ENCODE measurements around the gene PCDHAC1. TPM values are rescaled to one million over a fixed set of nuclear protein-coding genes. Genes with fewer than 3 reads are reported as not detected.

The PCDHAC1 gene
- total and polyA plus RNA-seq, 2 of the 4 experiments (the other 2 are of a cell fraction), result under 0.01 TPM; not detected in 1

GRCh38 chr5:140953234-140953633 is 27.1 kb downstream of the PCDHAC1 start:
- Histone ChIP-seq H2BK120ac (ENCODE audit: low read depth, low read length) (no peak overlapping the region), H3K4me2 (ENCODE audit: low read depth, low read length) (no peak overlapping the region), H3K4me1 (ENCODE audit: control insufficient read depth, insufficient read depth, low read length) (no peaks in the 10 kb centered on the region), H3K23ac (ENCODE audit: low read depth, low read length) (no peak overlapping the region), H3K36me3 (ENCODE audit: control insufficient read depth, insufficient read depth, low read length) (no peaks in the 10 kb centered on the region), H3K9ac (ENCODE audit: low read depth, low read length) (no peak overlapping the region), H3K27ac (ENCODE audit: insufficient read depth, low read length) (no peak overlapping the region), H3K9me3 (ENCODE audit: control insufficient read depth, insufficient read depth, low read length) (peaks cover 3% of the 10 kb centered on the region; the same call in 1 of the 2 replicates), H3K4ac (ENCODE audit: low read depth, low read length) (no peak overlapping the region), H2AK5ac (ENCODE audit: low read depth, low read length) (no peak overlapping the region), H2BK5ac (ENCODE audit: low read depth, low read length, poor library complexity, severe bottlenecking) (no peak overlapping the region), H3K14ac (replicated peaks; ENCODE audit: low read depth, low read length) (no peak overlapping the region), H3K18ac (ENCODE audit: low read depth, low read length) (no peak overlapping the region), H2AK9ac (replicated peaks; ENCODE audit: low read depth, low read length, poor library complexity) (no peak overlapping the region), H4K5ac (ENCODE audit: low read depth, low read length) (no peak overlapping the region), H3K56ac (ENCODE audit: extremely low read depth, insufficient read depth, low read length) (no peak overlapping the region), H3K9me1 (ENCODE audit: insufficient read depth, low read length) (no peaks in the 10 kb centered on the region), H3K4me3 (ENCODE audit: insufficient read depth, low read depth, low read length) (no peak overlapping the region), H2AFZ (replicated peaks; ENCODE audit: low read length, poor library complexity) (no peak overlapping the region), H4K20me1 (ENCODE audit: insufficient read depth, low read length) (no peaks in the 10 kb centered on the region), H3K27me3 (ENCODE audit: control insufficient read depth, insufficient read depth, low read length) (no peaks in the 10 kb centered on the region), H3K79me1 (ENCODE audit: low read depth in 1 of 2, low read length in 2 of 2) (no peaks in the 10 kb centered on the region), H2BK20ac (ENCODE audit: low read depth, low read length) (no peak overlapping the region), H2BK15ac (ENCODE audit: low read depth, low read length) (no peak overlapping the region), H4K8ac (ENCODE audit: low read depth in 2 of 2, low read length in 2 of 2) (no peak overlapping the region), H4K91ac (ENCODE audit: insufficient read depth, low read depth, low read length) (no peak overlapping the region)
- ATAC-seq (ENCODE audit: low read depth) (no peak), DNase-seq (no peak)
- ChIA-PET CTCF (no interaction called here), POLR2A (ENCODE audit: unreplicated experiment) (no interaction called here)
- WGBS, 2 experiments (ENCODE audit: extremely low coverage in 2 of 2, insufficient read length in 1 of 2), result no CpG with 5 or more reads among the region's 2 CpGs
- TF ChIP-seq CHD1 (IDR thresholded peaks at IDR 0.05; ENCODE audit: low read depth, low read length) (no peak), CTCF (conservative IDR thresholded peaks at IDR 0.05; ENCODE audit: low read depth, low read length) (no peak), MAZ (IDR thresholded peaks at IDR 0.05; ENCODE audit: borderline replicate concordance, low read depth, low read length) (no peak), MXI1 (IDR thresholded peaks at IDR 0.05; ENCODE audit: borderline replicate concordance, low read depth, low read length) (no peak), POLR2A (IDR thresholded peaks at IDR 0.05; ENCODE audit: low read depth, low read length) (no peak), BHLHE40 (IDR thresholded peaks at IDR 0.05; ENCODE audit: low read depth, low read length) (no peak), RCOR1 (IDR thresholded peaks at IDR 0.05; ENCODE audit: insufficient replicate concordance, low read length) (no peak), MAFK (IDR thresholded peaks at IDR 0.05; ENCODE audit: low read depth, low read length) (no peak), ELK1 (IDR thresholded peaks at IDR 0.05; ENCODE audit: borderline replicate concordance, low read depth, low read length) (no peak), RAD21 (IDR thresholded peaks at IDR 0.05; ENCODE audit: low read length) (no peak), FOS (IDR thresholded peaks at IDR 0.05; ENCODE audit: low read depth, low read length) (no peak), USF2 (IDR thresholded peaks at IDR 0.05; ENCODE audit: low read depth, low read length) (no peak), NFE2L2 (IDR thresholded peaks at IDR 0.05; ENCODE audit: low read depth, low read length) (no peak), SMC3 (IDR thresholded peaks at IDR 0.05; ENCODE audit: low read depth, low read length) (no peak), CEBPB (IDR thresholded peaks at IDR 0.05; ENCODE audit: low read depth, low read length) (no peak), RFX5 (IDR thresholded peaks at IDR 0.05; ENCODE audit: low read depth, low read length) (no peak)
- no TSS peak for BruUV-seq (replicated peaks)
- intact Hi-C loops (cut with micrococcal nuclease), result no loop called here
- in situ Hi-C loops (cut with MboI; ENCODE audit: low sequenced_read_pairs), result no loop called here
- dilution Hi-C loops (cut with HindIII; ENCODE audit: low sequenced_read_pairs, unreplicated experiment), result no loop called here

All from IMR-90 (cell line).